HG03280 (cell line): ENCODE results near the gene TNFSF12.

ENCODE experiments used
- ATAC-seq: cut with Tn5 transposase; IDR thresholded peaks from one replicate; pipeline ENCODE4 v1.9.1; 2021; ENCODE audit warnings: mild to moderate bottlenecking, moderate library complexity; ENCODE audit not compliant: unreplicated experiment

TNFSF12 gene

GRCh38 chr17:7541074-7541621, 7.7 kb upstream of the TNFSF12 start:
- no peak for ATAC-seq

DNA sequence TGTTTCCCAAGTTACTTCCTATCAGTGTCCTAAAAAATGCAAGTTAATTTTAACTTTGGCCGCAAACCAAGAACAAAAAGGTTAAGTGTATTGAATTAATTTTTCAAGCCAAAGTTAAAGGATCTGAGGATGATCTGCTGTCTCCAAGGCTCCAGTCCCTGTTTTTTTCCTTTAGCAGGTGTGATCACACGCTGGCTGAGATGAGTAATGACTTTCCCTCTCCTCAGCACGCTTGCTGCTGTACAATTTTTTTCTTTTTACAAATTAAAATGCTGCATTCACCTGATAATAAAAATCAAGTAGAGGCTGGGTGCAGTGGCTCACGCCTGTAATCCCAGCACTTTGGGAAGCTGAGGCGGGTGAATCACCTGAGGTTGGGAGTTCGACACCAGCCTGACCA, 3.9 kb upstream of the TNFSF12 start:
- ATAC-seq = no peak

GRCh38 chr17:7549401-7550055, 670 bp downstream of the TNFSF12 start:
- no peak for ATAC-seq

GRCh38 chr17:7550344-7550743, 1.5 kb downstream of the TNFSF12 start:
- no peak for ATAC-seq

DNA sequence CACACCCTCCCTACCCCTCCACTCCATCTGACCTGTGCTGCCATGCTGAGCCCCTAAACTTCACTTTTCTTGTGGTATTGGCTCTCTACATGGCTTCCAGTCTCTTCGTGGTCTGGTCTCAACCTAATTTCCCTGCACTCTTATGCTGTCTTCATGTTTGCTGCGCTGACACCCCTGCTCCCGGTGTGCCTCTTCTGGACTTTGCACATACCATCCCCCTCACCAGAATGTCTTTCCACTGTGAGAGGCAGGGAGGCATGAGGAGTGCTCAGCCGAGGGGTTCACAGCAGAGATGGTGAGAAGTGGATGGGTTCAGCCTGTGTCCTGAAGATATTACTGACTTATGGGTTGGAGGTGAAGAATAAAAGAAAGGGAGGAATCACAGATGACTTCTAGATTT, 2.5 kb downstream of the TNFSF12 start:
- ATAC-seq = no peak

DNA sequence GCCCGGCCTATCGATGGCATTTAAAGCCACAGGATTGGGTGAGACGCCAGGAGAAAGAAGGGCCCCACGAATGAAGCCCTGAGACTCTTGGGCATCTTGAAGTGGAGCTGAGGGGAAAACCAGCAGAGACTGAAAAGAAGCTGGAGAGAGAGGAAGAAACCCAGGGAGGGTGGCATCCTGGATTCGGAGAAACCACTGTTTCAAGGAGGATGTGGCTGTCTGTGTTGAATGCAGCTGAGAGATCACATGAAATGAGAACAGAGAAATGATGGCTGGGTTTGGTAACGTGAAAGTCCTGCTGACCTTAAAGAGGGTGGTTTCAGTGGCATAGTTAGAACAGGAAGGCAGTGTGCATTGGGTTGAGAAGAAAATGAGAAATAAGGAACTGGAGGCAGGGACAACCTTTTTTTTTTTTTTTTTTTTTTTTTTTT, 3.8 kb downstream of the TNFSF12 start:
- peak; percentile 75 for ATAC-seq

DNA sequence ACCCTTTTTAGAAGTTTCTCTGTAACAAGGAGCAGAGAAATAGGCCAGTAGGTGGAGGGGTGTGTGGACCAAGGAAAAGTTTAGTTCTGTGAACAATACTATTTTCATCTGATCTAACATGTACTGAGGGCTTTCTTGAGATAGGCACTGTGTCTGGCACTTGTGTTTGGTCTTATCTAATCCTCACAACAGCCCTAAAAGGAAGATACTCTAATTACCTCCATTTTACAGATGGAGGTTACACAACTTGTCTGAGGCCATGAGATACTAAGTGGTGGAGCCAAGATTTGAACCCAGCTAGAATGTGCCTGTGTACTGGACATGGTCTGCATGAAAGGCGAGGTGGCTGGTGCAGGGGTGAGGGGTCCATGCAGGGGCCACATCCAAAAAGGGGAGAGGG, 4.5 kb downstream of the TNFSF12 start:
- no peak for ATAC-seq

DNA sequence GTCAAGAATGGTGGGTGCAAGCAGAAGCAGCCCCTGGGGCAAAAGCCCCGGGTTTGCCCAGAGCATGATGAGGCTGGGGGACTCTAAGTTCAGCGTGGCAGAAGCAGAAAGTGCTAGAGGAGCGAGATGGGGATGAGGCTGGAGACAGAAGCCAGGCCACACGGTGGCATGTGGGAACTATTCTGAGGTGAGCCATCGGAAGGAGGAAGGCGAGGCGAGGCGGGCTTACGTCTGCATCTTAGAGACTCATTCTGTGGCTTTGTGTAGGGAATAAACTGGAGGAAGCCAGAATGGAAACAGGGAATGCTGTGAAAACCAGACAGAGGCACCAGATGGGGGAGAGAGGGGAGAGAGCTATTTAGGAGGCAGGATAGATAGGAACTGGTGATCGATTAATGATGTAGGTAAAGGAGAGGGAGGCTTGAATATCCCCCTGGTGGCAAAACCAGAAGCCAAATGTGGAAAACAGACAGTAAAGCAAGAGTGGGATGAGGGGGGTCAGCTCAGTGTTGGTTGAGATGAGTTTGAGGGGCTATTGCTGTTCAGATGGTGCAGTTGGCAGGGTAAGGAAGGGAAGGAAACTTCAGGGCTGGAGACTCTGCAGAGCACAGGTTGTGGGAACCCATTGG, 6.6 kb downstream of the TNFSF12 start:
- no peak for ATAC-seq

- no peak for ATAC-seq
Observed at GRCh38 chr17:7556627-7557026, 7.8 kb downstream of the TNFSF12 start.

DNA sequence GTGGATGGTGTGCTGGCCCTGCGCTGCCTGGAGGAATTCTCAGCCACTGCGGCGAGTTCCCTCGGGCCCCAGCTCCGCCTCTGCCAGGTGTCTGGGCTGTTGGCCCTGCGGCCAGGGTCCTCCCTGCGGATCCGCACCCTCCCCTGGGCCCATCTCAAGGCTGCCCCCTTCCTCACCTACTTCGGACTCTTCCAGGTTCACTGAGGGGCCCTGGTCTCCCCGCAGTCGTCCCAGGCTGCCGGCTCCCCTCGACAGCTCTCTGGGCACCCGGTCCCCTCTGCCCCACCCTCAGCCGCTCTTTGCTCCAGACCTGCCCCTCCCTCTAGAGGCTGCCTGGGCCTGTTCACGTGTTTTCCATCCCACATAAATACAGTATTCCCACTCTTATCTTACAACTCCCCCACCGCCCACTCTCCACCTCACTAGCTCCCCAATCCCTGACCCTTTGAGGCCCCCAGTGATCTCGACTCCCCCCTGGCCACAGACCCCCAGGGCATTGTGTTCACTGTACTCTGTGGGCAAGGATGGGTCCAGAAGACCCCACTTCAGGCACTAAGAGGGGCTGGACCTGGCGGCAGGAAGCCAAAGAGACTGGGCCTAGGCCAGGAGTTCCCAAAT, 8.4 kb downstream of the TNFSF12 start:
- ATAC-seq = no peak

- no peak for ATAC-seq
Observed at GRCh38 chr17:7557775-7558543, 9.1 kb downstream of the TNFSF12 start.

DNA sequence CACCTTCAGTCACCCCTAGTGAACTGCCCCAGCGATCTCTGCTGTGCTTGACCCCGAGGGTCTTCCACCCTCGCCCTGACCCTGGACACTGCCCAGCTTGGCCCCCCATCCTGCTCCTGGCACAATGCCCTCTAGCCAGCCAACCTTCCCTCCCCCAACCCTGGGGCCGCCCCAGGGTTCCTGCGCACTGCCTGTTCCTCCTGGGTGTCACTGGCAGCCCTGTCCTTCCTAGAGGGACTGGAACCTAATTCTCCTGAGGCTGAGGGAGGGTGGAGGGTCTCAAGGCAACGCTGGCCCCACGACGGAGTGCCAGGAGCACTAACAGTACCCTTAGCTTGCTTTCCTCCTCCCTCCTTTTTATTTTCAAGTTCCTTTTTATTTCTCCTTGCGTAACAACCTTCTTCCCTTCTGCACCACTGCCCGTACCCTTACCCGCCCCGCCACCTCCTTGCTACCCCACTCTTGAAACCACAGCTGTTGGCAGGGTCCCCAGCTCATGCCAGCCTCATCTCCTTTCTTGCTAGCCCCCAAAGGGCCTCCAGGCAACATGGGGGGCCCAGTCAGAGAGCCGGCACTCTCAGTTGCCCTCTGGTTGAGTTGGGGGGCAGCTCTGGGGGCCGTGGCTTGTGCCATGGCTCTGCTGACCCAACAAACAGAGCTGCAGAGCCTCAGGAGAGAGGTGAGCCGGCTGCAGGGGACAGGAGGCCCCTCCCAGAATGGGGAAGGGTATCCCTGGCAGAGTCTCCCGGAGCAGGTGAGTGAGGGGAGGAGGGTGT, 9.9 kb downstream of the TNFSF12 start, which contains the start of gene TNFSF13:
TNFSF13 (plus strand) TSS at position 207 of the 776 bp plus-strand sequence; CDS start at position 497, 290 bp downstream.
- no peak for ATAC-seq

- no peak for ATAC-seq
Observed at GRCh38 chr17:7559320-7560171, 10.7 kb downstream of the TNFSF12 start.

- no peak for ATAC-seq
Observed at GRCh38 chr17:7560172-7561027, 11.5 kb downstream of the TNFSF12 start.

DNA sequence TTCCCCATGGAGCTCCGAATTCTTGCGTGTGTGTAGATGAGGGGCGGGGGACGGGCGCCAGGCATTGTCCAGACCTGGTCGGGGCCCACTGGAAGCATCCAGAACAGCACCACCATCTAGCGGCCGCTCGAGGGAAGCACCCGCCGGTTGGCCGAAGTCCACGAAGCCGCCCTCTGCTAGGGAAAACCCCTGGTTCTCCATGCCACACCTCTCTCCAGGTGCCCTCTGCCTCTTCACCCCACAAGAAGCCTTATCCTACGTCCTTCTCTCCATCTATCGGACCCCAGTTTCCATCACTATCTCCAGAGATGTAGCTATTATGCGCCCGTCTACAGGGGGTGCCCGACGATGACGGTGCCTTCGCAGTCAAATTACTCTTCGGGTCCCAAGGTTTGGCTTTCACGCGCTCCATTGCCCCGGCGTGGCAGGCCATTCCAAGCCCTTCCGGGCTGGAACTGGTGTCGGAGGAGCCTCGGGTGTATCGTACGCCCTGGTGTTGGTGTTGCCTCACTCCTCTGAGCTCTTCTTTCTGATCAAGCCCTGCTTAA, 12.2 kb downstream of the TNFSF12 start:
- peak; percentile 50 for ATAC-seq

DNA sequence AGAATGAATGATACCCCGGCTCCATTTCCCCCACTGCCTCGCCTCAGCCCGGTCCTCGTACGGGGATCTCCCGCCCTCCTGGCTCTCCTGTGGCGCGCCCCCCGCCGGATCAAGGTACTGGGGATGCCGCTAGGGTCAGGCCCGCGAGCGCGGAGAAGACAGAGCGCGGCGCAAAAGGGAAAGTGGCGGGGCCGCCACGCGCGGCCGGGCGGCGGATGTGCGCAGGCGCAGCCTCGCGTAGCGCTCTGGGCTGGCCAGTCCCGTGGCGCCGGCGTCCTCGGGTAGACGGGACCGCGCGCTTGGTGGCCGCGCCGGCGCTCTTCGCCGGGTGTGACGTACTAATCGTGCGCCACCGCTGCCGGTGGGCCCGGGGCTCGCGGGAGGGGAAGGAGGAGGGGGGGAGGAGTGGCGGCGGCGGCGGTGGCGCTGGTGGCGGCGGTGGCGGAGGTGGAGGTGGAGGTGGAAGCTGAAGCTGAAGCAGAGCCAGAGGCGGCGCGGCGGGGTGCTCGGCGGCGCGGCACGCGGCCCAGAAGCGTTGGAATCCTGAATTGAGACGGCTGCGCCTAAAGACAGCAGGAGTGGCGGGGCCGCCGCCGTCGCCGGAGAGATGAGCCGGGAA, 12.8 kb downstream of the TNFSF12 start, which contains the start of gene SENP3:
SENP3 (plus strand) TSS at position 331 of the 619 bp plus-strand sequence. CDS start 1,158 bp downstream, outside the sequence.
- ATAC-seq = peak; percentile 67

- ATAC-seq = peak; percentile 13
Observed at GRCh38 chr17:7562208-7562605, 13.3 kb downstream of the TNFSF12 start.
